ENCODE data around the gene ZNF763. TPM values are rescaled to one million over a fixed set of nuclear protein-coding genes. Genes with fewer than 3 reads are reported as not detected.

ZNF763 gene
- total RNA-seq, 1 donor from 2014 or later = 9.8 TPM

DNA sequence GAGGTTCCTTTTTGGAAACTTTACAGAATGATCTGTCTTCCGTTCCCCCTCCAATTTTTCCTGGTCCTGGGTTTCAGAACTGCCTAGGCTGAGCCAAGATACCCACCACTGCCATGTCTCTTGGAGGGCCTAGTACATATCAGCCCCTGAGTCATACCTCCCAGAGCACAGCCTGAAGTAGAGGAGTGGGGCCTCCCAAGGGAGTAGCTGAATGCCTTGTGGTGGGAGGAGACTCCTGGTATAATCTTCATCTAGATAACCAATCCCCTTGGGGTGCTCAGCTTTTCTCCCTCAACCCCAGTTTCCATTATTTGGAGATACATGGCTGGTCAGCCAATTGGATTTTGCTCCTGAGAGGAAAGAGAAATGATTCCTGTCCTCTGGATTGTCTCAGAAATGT lies 30.3 kb downstream of the ZNF763 start:
- peaks cover 56% of the 10 kb centered on the region for H3K4me1 Mint-ChIP-seq
- no peaks in the 10 kb centered on the region for H3K27me3 Mint-ChIP-seq
- H3K9me3 Mint-ChIP-seq = no peaks in the 10 kb centered on the region
- intact Hi-C loops (cut with micrococcal nuclease) = no loop called here
- ATAC-seq (ENCODE audit: low read depth) = no peak
- no peak overlapping the region for H3K27ac Mint-ChIP-seq
- ChIA-PET CTCF (no interaction called here), POLR2A (interaction anchor here (0.6 kb wide), 1 partner anchor 70 kb away, joined by 3 read pairs; the partner anchor contains the start of gene ZNF700)
- H3K36me3 Mint-ChIP-seq (ENCODE audit: low read depth) = peaks cover 17% of the 10 kb centered on the region
- no peak overlapping the region for H3K4me3 Mint-ChIP-seq
- no peak for DNase-seq
- TF ChIP-seq, protein P1, sequence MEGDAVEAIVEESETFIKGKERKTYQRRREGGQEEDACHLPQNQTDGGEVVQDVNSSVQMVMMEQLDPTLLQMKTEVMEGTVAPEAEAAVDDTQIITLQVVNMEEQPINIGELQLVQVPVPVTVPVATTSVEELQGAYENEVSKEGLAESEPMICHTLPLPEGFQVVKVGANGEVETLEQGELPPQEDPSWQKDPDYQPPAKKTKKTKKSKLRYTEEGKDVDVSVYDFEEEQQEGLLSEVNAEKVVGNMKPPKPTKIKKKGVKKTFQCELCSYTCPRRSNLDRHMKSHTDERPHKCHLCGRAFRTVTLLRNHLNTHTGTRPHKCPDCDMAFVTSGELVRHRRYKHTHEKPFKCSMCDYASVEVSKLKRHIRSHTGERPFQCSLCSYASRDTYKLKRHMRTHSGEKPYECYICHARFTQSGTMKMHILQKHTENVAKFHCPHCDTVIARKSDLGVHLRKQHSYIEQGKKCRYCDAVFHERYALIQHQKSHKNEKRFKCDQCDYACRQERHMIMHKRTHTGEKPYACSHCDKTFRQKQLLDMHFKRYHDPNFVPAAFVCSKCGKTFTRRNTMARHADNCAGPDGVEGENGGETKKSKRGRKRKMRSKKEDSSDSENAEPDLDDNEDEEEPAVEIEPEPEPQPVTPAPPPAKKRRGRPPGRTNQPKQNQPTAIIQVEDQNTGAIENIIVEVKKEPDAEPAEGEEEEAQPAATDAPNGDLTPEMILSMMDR (IDR thresholded peaks at IDR 0.05) = no peak

DNA sequence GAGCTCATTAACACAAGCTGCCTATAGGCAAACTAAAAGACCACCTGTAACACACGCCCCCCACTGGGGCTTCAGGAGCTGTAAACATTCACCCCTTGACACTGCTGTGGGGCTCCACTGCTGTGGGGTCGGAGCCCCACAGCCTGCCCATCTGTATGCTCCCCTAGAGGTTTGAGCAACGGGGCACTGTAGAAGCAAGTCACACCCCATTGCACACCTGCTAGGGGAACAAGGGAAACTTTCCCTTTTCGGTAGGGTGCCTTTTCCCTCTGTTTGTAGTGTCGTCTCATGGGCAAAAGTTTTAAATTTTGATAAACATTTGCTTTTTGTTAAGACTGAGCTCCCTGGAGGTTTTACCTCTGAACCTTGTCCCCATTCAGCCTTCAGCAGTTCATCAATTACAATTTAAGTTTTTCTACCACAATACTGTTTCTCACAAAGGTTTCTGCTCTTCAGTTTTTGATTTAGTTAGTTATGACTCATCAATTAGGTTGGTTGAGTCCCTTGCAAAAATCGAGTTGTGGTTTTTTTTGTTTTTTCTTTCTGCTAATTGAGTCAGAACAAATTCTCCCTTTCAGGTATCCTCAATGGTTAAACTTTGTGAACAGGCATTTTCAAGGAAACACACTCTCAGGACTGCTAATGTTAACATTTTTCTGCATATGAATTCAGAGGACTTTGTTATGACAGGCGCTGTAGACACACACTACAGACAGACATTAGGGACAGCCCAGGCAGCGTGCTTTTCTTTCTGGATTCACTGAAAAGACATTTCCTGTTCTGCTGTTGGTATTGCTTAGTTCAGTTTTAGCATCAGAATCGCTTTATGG lies 35.5 kb downstream of the ZNF763 start:
- peak; percentile 84 for ATAC-seq (ENCODE audit: low read depth)

DNA sequence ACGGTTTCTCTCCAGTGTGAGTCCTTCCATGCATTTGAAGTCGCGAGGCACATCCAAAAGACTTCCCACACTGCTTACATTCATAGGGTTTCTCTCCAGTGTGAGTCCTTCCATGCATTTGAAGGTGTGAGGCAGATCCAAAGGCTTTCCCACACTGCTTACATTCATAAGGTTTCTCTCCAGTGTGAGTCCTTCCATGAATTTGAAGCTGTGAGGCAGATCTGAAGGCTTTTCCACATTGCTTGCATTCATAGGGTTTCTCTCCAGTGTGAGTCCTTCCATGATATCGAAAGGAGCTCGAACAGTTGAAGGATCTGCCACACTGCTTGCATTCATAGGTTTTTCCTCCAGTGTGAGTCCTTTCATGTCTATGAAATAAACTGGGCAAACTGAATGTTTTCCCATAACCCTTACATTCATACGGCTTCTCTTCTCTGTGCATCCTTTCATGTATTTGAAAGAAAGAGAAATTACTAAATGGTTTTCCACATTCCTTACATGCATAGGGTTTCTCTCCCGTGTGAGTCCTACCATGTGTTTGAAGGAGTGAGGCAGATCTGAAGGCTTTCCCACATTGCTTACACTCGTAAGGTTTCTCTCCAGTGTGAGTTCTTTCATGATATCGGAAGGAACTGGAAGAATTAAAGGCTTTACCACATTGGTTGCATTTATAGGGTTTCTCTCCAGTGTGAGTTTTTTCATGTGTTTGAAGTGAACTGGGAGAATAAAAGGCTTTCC lies 50.3 kb downstream of the ZNF763 start:
- no peak overlapping the region for H3K27ac Mint-ChIP-seq
- intact Hi-C loops (cut with micrococcal nuclease) = no loop called here
- no peaks in the 10 kb centered on the region for H3K27me3 Mint-ChIP-seq
- H3K4me3 Mint-ChIP-seq = no peak overlapping the region
- CTCF ChIA-PET = no interaction called here
- peaks cover 70% of the 10 kb centered on the region for H3K36me3 Mint-ChIP-seq (ENCODE audit: low read depth)
- TF ChIP-seq, protein P1 (IDR thresholded peaks at IDR 0.05) = no peak
- peaks cover 34% of the 10 kb centered on the region for H3K9me3 Mint-ChIP-seq
- ATAC-seq (ENCODE audit: low read depth) (no peak), DNase-seq (no peak)
- no peaks in the 10 kb centered on the region for H3K4me1 Mint-ChIP-seq
- POLR2A ChIA-PET = no interaction called here

More for the DNA sequence above, 35.5 kb downstream of the ZNF763 start:
- ChIA-PET POLR2A (interaction anchor here (1.0 to 3.5 kb wide), 5 partner anchors 10 to 76 kb away, joined by 3 to 24 read pairs (median 4); partner anchors contain the start of genes ZNF700 and ZNF763), CTCF (interaction anchor here (0.9 to 1.6 kb wide), 3 partner anchors 12 to 76 kb away, joined by 3 to 7 read pairs (median 3); partner anchors contain the start of gene ZNF700)
- TF ChIP-seq, protein P1 (IDR thresholded peaks at IDR 0.05) = no peak
- Mint-ChIP-seq H3K27me3 (no peaks in the 10 kb centered on the region), H3K36me3 (ENCODE audit: low read depth) (peaks cover 24% of the 10 kb centered on the region), H3K4me1 (peaks cover 31% of the 10 kb centered on the region), H3K9me3 (no peaks in the 10 kb centered on the region), H3K4me3 (peak overlapping the region; percentile 63), H3K27ac (peak overlapping the region; percentile 82)
- peak; percentile 23 for DNase-seq
- intact Hi-C loops (cut with micrococcal nuclease) = loop anchor here (1.0 to 5.0 kb wide), 3 partner anchors 12 to 75 kb away; partner anchors contain the start of genes ZNF433 and ZNF700

DNA sequence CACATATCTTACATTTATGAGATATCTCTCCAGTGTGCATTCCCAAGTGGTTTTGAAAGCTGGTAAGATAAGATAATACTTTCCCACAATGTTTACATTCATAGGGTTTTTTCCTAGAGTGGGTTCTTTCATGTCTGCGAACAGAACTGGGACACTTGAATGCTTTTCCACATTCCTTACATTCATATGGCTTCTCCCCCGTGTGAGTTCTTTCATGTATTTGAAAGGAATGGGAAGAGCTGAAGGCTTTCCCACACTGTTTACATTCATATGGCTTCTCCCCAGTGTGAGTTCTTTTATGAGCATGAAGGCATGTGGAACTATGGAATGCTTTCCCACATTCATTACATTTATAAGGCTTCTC lies 50.9 kb downstream of the ZNF763 start:
- Mint-ChIP-seq H3K36me3 (ENCODE audit: low read depth) (peaks cover 68% of the 10 kb centered on the region), H3K27ac (no peak overlapping the region), H3K9me3 (peaks cover 31% of the 10 kb centered on the region), H3K27me3 (no peaks in the 10 kb centered on the region), H3K4me1 (no peaks in the 10 kb centered on the region), H3K4me3 (no peak overlapping the region)
- ChIA-PET POLR2A (no interaction called here), CTCF (no interaction called here)
- DNase-seq = no peak
- no peak for ATAC-seq (ENCODE audit: low read depth)
- intact Hi-C loops (cut with micrococcal nuclease) = no loop called here
- TF ChIP-seq, protein P1 (IDR thresholded peaks at IDR 0.05) = no peak

Other genes with a start within 250 kb of the ZNF763 start
- gene ZNF823, start 226.1 kb upstream of the ZNF763 start, total RNA-seq = 2.6 and 3.0 TPM in 2 replicates
- gene ZNF441, start 198.0 kb upstream of the ZNF763 start, total RNA-seq = 23.3 and 23.9 TPM in 2 replicates
- gene ZNF491, start 166.5 kb upstream of the ZNF763 start, total RNA-seq = 1.4 and 1.7 TPM in 2 replicates
- 17.7 and 18.5 TPM in 2 replicates for gene ZNF440, start 150.8 kb upstream of the ZNF763 start, total RNA-seq
- 19.9 and 22.8 TPM in 2 replicates for gene ZNF439, start 116.3 kb upstream of the ZNF763 start, total RNA-seq
- 2.1 and 2.3 TPM in 2 replicates for gene ZNF69, start 77.3 kb upstream of the ZNF763 start, total RNA-seq
- 24.5 and 33.1 TPM in 2 replicates for gene ZNF700, start 39.9 kb upstream of the ZNF763 start, total RNA-seq
- 6.9 and 8.6 TPM in 2 replicates for gene ZNF433, start 70.6 kb downstream of the ZNF763 start, total RNA-seq
- 1.2 and 1.6 TPM in 2 replicates for gene ZNF878, start 87.9 kb downstream of the ZNF763 start, total RNA-seq
- gene ZNF844, start 99.7 kb downstream of the ZNF763 start, total RNA-seq = 24.8 and 27.7 TPM in 2 replicates
- 4.2 and 8.5 TPM in 2 replicates for gene ZNF20, start 175.3 kb downstream of the ZNF763 start, total RNA-seq
- 6.5 and 8.1 TPM in 2 replicates for gene ZNF625, start 191.7 kb downstream of the ZNF763 start, total RNA-seq
- gene ZNF136, start 198.1 kb downstream of the ZNF763 start, total RNA-seq = 20.4 and 24.6 TPM in 2 replicates

Measured in activated B cell treated with CpG ODN at 0.5 μM for 24 hours (primary cell).